Uterus (tissue), 2 donors: ENCODE results near the gene CD4.

Source experiments
- CTCF ChIP-seq, 4 experiments: fragments of 200-600 bp in 2 of 4; fragments of 450-650 bp in 2 of 4; sonication (generic) in 2 of 4; IDR thresholded peaks; one replicate each; pipeline ENCODE4 v1.5.1; 2016 to 2019; ENCODE audit warnings: antibody characterized with exemption in 4 of 4, mild to moderate bottlenecking in 2 of 4, moderate library complexity in 1 of 4
- POLR2A ChIP-seq, 2 donors: fragments of 450-650 bp; IDR thresholded peaks; one replicate each; pipeline ENCODE4 v1.6.1; 2016; ENCODE audit warnings: antibody characterized with exemption in 2 of 2, mild to moderate bottlenecking in 1 of 2, moderate library complexity in 1 of 2

- no peak for TF ChIP-seq CTCF (IDR thresholded peaks at IDR 0.05)
- no peak for TF ChIP-seq POLR2A (IDR thresholded peaks at IDR 0.05)
These were observed 19.7 kb upstream of the CD4 start for GRCh38 chr12:6769666-6770065.
